ENCODE measurements around the gene CARMIL3.

The CARMIL3 gene

GRCh38 chr14:24071836-24072430 is 20.1 kb downstream of the CARMIL3 start:
- TF ChIP-seq POLR2A (IDR thresholded peaks at IDR 0.05; ENCODE audit: low read depth, low read length): no peak

GRCh38 chr14:24072436-24072835 is 20.6 kb downstream of the CARMIL3 start:
- no peak for DNase-seq (ENCODE audit: insufficient read length, low spot score)
- FAIRE-seq: no peak
- no peak for TF ChIP-seq POLR2A (IDR thresholded peaks at IDR 0.05; ENCODE audit: low read depth, low read length)

More at GRCh38 chr14:24071836-24072430, 20.1 kb downstream of the CARMIL3 start:
- FAIRE-seq: no peak
- no peak for DNase-seq (ENCODE audit: insufficient read length, low spot score)

- no peak for TF ChIP-seq POLR2A (IDR thresholded peaks at IDR 0.05; ENCODE audit: low read depth, low read length)
- FAIRE-seq: no peak
- DNase-seq (ENCODE audit: insufficient read length, low spot score): no peak
These were observed 21.4 kb downstream of the CARMIL3 start for GRCh38 chr14:24072881-24073877.

GRCh38 chr14:24074625-24075484 is 23.0 kb downstream of the CARMIL3 start:
- DNase-seq (ENCODE audit: insufficient read length, low spot score) (no peak), FAIRE-seq (no peak)
- no peak for TF ChIP-seq POLR2A (IDR thresholded peaks at IDR 0.05; ENCODE audit: low read depth, low read length)

GRCh38 chr14:24075485-24076301 is 23.9 kb downstream of the CARMIL3 start:
- TF ChIP-seq POLR2A (IDR thresholded peaks at IDR 0.05; ENCODE audit: low read depth, low read length): no peak
- FAIRE-seq: no peak

GRCh38 chr14:24076302-24076601 is 24.4 kb downstream of the CARMIL3 start:
- DNase-seq (ENCODE audit: insufficient read length, low spot score): no peak
- FAIRE-seq: no peak
- no peak for TF ChIP-seq POLR2A (IDR thresholded peaks at IDR 0.05; ENCODE audit: low read depth, low read length)

More at GRCh38 chr14:24075485-24076301, 23.9 kb downstream of the CARMIL3 start:
- DNase-seq (ENCODE audit: insufficient read length, low spot score): no peak

- DNase-seq (ENCODE audit: insufficient read length, low spot score) (no peak), FAIRE-seq (no peak)
- TF ChIP-seq POLR2A (IDR thresholded peaks at IDR 0.05; ENCODE audit: low read depth, low read length): no peak
These were observed 25.3 kb downstream of the CARMIL3 start for GRCh38 chr14:24077086-24077485.

- FAIRE-seq (no peak), DNase-seq (ENCODE audit: insufficient read length, low spot score) (no peak)
- TF ChIP-seq POLR2A (IDR thresholded peaks at IDR 0.05; ENCODE audit: low read depth, low read length): no peak
These were observed 26.3 kb downstream of the CARMIL3 start for GRCh38 chr14:24078146-24078545.

- FAIRE-seq (no peak), DNase-seq (ENCODE audit: insufficient read length, low spot score) (no peak)
- TF ChIP-seq POLR2A (IDR thresholded peaks at IDR 0.05; ENCODE audit: low read depth, low read length): no peak
These were observed 27.8 kb downstream of the CARMIL3 start for GRCh38 chr14:24079491-24080141.

GRCh38 chr14:24080142-24080530 is 28.3 kb downstream of the CARMIL3 start:
- no peak for TF ChIP-seq POLR2A (IDR thresholded peaks at IDR 0.05; ENCODE audit: low read depth, low read length)
- no peak for FAIRE-seq
- DNase-seq (ENCODE audit: insufficient read length, low spot score): no peak

- FAIRE-seq: no peak
- 0 out of 2 replicates have a peak, but pooled peaks have one; percentile 25 for TF ChIP-seq POLR2A (IDR thresholded peaks at IDR 0.05; ENCODE audit: low read depth, low read length)
- DNase-seq (ENCODE audit: insufficient read length, low spot score): peak; percentile 34
These were observed 29.3 kb downstream of the CARMIL3 start for GRCh38 chr14:24080888-24081738.

GRCh38 chr14:24081739-24082211 is 30.0 kb downstream of the CARMIL3 start:
- DNase-seq (ENCODE audit: insufficient read length, low spot score) (no peak), FAIRE-seq (no peak)
- no peak for TF ChIP-seq POLR2A (IDR thresholded peaks at IDR 0.05; ENCODE audit: low read depth, low read length)
